Brain microvascular endothelial cell (primary cell): ENCODE data around the gene VPS26C.

Source experiments
- DNase-seq: peaks from one replicate; pipeline ENCODE4 v3.0.0-alpha.2; 2020
- H3K27ac ChIP-seq: fragments of 250-450 bp; sonication (Bioruptor Pico); 2 replicates; pipeline ENCODE4 v1.5.1; 2020; ENCODE audit warnings: mild to moderate bottlenecking, moderate library complexity
- H3K27me3 ChIP-seq: fragments of 250-450 bp; sonication (Bioruptor Pico); replicated peaks from 2 replicates; pipeline ENCODE4 v1.5.1; 2020; ENCODE audit warnings: mild to moderate bottlenecking
- H3K36me3 ChIP-seq: fragments of 250-450 bp; sonication (Bioruptor Pico); replicated peaks from 2 replicates; pipeline ENCODE4 v1.5.1; 2020; ENCODE audit warnings: mild to moderate bottlenecking
- H3K4me3 ChIP-seq: 2 replicates; pipeline ENCODE4 v1.5.1; 2011; ENCODE audit warnings: low read depth, mild to moderate bottlenecking, control low read depth, low read length, moderate library complexity
- in situ Hi-C: cut with HindIII; loops from 2 replicates; pipeline ENCODE4 v1.10.0; 2017; ENCODE audit warnings: low sequenced_read_pairs, low pct_ligation_motif_present
- TF ChIP-seq, protein P1 (sequence below): IDR thresholded peaks from 2 replicates; pipeline ENCODE4 v1.5.1; 2011; ENCODE audit warnings: low read depth, mild to moderate bottlenecking, moderate library complexity, low read length, control low read depth, inconsistent platforms; ENCODE audit errors: missing control alignments

VPS26C gene

DNA sequence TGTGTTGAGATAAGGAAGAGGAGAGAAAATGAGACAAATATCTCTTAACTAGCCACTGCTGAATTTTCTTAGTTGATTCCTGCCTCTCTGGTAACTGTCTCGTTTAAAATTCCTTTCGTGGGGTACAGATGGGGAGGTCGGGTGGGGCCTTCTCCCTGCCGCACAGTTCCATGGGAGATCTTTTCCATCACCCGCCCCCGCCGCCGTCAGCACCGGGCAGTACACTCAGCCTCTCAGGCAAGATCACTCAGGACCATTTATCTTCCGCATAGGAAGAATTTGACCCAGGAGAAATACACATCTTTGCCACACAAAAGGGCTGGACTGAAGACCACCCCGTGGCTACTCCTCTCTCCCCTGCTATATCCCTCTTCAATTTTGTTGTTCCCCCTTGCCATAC is 2.3 kb upstream of the VPS26C start:
- Histone ChIP-seq H3K4me3 (no peak overlapping the region), H3K27ac (no peak overlapping the region), H3K27me3 (no peaks in the 10 kb centered on the region), H3K36me3 (no peaks in the 10 kb centered on the region)
- in situ Hi-C loops: no loop called here
- no peak for DNase-seq
- TF ChIP-seq, protein P1, sequence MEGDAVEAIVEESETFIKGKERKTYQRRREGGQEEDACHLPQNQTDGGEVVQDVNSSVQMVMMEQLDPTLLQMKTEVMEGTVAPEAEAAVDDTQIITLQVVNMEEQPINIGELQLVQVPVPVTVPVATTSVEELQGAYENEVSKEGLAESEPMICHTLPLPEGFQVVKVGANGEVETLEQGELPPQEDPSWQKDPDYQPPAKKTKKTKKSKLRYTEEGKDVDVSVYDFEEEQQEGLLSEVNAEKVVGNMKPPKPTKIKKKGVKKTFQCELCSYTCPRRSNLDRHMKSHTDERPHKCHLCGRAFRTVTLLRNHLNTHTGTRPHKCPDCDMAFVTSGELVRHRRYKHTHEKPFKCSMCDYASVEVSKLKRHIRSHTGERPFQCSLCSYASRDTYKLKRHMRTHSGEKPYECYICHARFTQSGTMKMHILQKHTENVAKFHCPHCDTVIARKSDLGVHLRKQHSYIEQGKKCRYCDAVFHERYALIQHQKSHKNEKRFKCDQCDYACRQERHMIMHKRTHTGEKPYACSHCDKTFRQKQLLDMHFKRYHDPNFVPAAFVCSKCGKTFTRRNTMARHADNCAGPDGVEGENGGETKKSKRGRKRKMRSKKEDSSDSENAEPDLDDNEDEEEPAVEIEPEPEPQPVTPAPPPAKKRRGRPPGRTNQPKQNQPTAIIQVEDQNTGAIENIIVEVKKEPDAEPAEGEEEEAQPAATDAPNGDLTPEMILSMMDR: no peak

DNA sequence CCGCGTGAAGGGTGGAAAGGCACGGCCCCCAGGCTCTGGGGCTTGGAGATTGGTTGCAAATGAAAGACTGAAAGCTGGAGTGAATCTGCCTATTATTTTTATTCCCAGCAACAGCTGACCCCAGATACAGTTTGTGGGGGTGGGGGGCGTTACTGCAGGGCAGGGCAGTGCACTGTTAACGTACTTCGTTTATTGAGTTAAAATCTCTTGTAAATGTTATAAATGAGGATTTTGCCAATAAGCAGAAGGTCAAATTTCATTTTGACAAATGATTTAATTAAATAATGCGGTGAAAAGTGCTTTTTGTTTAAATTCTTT is 1.0 kb upstream of the VPS26C start:
- Histone ChIP-seq H3K27me3 (no peaks in the 10 kb centered on the region), H3K4me3 (peak overlapping the region; percentile 81), H3K27ac (peak overlapping the region; percentile 98), H3K36me3 (no peaks in the 10 kb centered on the region)
- DNase-seq: no peak
- TF ChIP-seq, protein P1: no peak
- in situ Hi-C loops: no loop called here

DNA sequence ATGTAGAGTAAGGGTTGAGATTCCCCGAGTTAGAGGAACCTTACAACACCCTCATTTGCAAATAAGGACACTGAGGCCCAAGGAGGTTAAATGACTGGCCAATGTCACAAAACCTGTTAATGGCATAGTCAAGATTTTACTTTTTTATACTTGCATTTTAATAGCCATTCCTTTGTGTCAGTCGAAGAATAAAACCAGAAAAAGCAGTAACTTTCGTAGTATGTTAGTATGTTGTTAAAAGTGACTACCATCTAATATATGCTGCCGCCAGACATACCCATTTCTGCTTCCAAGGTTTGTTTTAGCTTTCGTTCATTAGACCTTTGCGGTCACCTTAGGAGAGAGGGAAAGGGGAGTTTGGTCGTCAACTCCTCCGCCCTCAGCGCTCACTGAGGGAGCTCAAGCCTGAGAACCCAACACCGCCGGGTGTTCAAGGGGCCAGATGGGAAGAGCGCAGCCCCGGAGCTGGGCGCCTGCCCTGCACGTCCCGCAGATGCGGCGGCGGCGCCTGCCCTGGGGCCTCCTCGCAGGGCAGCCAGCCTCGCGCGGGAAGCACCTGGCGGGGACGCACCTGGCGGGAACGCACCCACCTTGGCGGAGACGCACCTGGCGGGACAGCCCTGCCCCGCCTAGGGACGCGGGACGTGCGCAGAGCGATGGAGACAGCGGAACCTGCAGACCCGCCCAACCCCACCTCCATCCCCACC is 466 bp downstream of the VPS26C start:
- TF ChIP-seq, protein P1: no peak

DNA sequence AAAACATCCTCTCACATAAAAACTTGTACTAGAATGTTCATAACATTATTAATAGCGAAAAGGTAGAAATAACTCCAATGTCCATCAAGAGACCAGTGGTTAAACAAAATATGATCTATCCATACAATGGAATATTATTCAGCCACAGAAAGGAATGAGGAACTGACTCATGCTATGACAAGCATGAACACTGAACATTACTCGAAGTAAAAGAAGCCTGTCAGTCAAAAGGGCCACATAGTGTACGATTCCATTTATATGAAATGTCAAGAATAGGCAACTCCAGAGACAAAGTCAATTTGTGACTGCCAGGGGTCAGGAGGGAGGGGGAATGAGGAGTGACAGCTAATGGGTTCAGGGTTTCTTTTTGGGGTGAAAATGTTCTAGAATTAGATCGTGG is 2.3 kb downstream of the VPS26C start:
- DNase-seq: no peak
- in situ Hi-C loops: no loop called here
- Histone ChIP-seq H3K4me3 (no peak overlapping the region), H3K27ac (no peak overlapping the region), H3K36me3 (no peaks in the 10 kb centered on the region), H3K27me3 (no peaks in the 10 kb centered on the region)
- TF ChIP-seq, protein P1: no peak

More for the DNA sequence above, 466 bp downstream of the VPS26C start:
- Histone ChIP-seq H3K36me3 (no peaks in the 10 kb centered on the region), H3K27me3 (no peaks in the 10 kb centered on the region), H3K27ac (peak overlapping the region; percentile 98), H3K4me3 (peak overlapping the region; percentile 81)
- peak; percentile 11 for DNase-seq
- in situ Hi-C loops: no loop called here

DNA sequence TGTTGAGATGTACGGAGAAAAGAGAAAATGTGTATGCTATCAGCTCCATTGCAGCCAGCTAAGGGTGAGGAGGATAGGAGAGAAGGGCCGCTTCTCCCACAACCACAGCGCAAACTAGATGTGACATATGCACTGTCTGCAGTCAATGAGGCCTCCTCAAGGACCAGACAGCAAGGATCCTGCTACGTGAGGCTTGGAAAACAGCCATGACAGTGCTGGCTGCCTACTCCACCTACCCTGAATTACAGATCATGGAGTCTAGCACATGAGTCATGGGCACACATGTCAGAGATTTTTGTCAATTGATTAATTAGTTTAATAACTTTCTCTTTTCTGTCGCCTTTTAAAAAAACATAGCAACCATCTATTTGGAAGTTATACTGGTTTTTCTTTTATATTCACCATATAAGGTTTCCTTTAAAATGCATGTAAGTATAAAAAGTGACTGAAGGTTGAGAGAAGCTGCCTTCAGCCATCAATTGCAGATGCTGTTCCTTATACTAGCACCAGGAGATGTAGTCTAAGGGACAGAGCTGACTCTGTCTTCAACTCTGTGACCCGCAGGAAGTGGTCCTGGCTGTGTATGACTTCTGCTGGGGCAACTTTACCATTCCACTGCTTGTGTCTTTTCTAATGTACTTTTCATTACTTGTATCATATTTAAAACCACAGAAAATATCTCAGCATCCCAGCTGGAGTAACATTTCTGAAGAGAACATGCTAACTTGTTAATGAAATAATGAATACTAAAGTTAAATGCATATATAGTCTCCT is 3.1 kb downstream of the VPS26C start:
- no peak overlapping the region for H3K4me3 ChIP-seq
- no peak overlapping the region for H3K27ac ChIP-seq
- H3K27me3 ChIP-seq: no peaks in the 10 kb centered on the region
- TF ChIP-seq, protein P1: no peak
- no peaks in the 10 kb centered on the region for H3K36me3 ChIP-seq
- in situ Hi-C loops: no loop called here
- DNase-seq: peak; percentile 5
